K562 (cell line): ENCODE data around the gene SLC39A7. TPM values are rescaled to one million over a fixed set of nuclear protein-coding genes. Genes with fewer than 3 reads are reported as not detected.

ENCODE experiments used
- ATF7 ChIP-seq: fragments of 450-650 bp; IDR thresholded peaks from 2 replicates; pipeline ENCODE4 v1.7.1; 2014; ENCODE audit warnings: mild to moderate bottlenecking, moderate library complexity
- CAMTA2 ChIP-seq: fragments of 250-450 bp; sonication (Bioruptor Pico); conservative IDR thresholded peaks from 2 replicates; pipeline ENCODE4 v1.5.1; 2022
- CHAMP1 ChIP-seq: fragments of 450-650 bp; IDR thresholded peaks from 2 replicates; pipeline ENCODE4 v1.6.1; 2016; ENCODE audit warnings: mild to moderate bottlenecking
- DEAF1 ChIP-seq: fragments of 450-650 bp; formaldehyde crosslinking; IDR thresholded peaks from 2 replicates; pipeline ENCODE4 v1.4.0; 2020; ENCODE audit warnings: mild to moderate bottlenecking, moderate library complexity
- ELF4 ChIP-seq: fragments of 450-650 bp; formaldehyde crosslinking; IDR thresholded peaks from 2 replicates; pipeline ENCODE4 v1.4.0; 2022; ENCODE audit warnings: missing genetic modification characterization
- FIP1L1 ChIP-seq: fragments of 200-400 bp; formaldehyde crosslinking; IDR thresholded peaks from 2 replicates; pipeline ENCODE4 v1.6.1; 2018; ENCODE audit warnings: mild to moderate bottlenecking, low read depth, low read length; ENCODE audit not compliant: poor library complexity, severe bottlenecking
- FOXA1 ChIP-seq: fragments of 450-650 bp; IDR thresholded peaks from 2 replicates; pipeline ENCODE4 v1.6.1; 2016; ENCODE audit warnings: mild to moderate bottlenecking, borderline replicate concordance
- HEY1 ChIP-seq: fragments of 250-450 bp; sonication (Bioruptor Pico); IDR thresholded peaks from 2 replicates; pipeline ENCODE4 v1.5.0; 2020; ENCODE audit warnings: mild to moderate bottlenecking, moderate library complexity, borderline replicate concordance
- HNRNPH1 ChIP-seq: fragments of 200-400 bp; formaldehyde crosslinking; optimal IDR thresholded peaks from 2 replicates; pipeline ENCODE3; 2017; ENCODE audit warnings: low read depth, mild to moderate bottlenecking, low read length, moderate library complexity
- HNRNPK ChIP-seq: fragments of 200-400 bp; formaldehyde crosslinking; IDR thresholded peaks from one replicate; pipeline ENCODE4 v1.6.1; 2018; ENCODE audit warnings: mild to moderate bottlenecking, low read depth, low read length; ENCODE audit not compliant: poor library complexity, severe bottlenecking
- KAT8 ChIP-seq: fragments of 450-650 bp; IDR thresholded peaks from 2 replicates; pipeline ENCODE4 v1.6.1; 2016; ENCODE audit warnings: low read depth, mild to moderate bottlenecking
- MTA2 ChIP-seq: fragments of 450-650 bp; IDR thresholded peaks from 2 replicates; pipeline ENCODE4 v1.6.1; 2016; ENCODE audit warnings: low read depth
- POLR2A ChIP-seq: fragments of 450-650 bp; conservative IDR thresholded peaks from 2 replicates; pipeline ENCODE4 v1.6.1; 2016
- POLR2G ChIP-seq: fragments of 200-400 bp; formaldehyde crosslinking; IDR thresholded peaks from 2 replicates; pipeline ENCODE4 v1.6.1; 2017; ENCODE audit warnings: low read depth, mild to moderate bottlenecking, antibody characterized with exemption, low read length, moderate library complexity
- RB1 ChIP-seq: fragments of 450-650 bp; IDR thresholded peaks from 2 replicates; pipeline ENCODE4 v1.6.1; 2017; ENCODE audit warnings: low read depth, mild to moderate bottlenecking
- RBM17 ChIP-seq: fragments of 200-400 bp; formaldehyde crosslinking; IDR thresholded peaks from 2 replicates; pipeline ENCODE4 v1.6.1; 2017; ENCODE audit warnings: low read depth, mild to moderate bottlenecking, low read length, borderline replicate concordance
- RNF2 ChIP-seq: sonication (generic); IDR thresholded peaks from 2 replicates; pipeline ENCODE4 v1.6.1; 2016
- SIN3A ChIP-seq, 2 experiments: fragments of 150-350 bp in 1 of 2; IDR thresholded peaks; 2 replicates each; pipeline ENCODE4 v1.6.1; 2011 to 2016; ENCODE audit warnings: borderline replicate concordance in 2 of 2, low read depth in 2 of 2, low read length in 2 of 2, mild to moderate bottlenecking in 2 of 2, moderate library complexity in 2 of 2; ENCODE audit not compliant: control insufficient read depth in 1 of 2
- ZNF589 ChIP-seq: fragments of 200-800 bp; sonication (Bioruptor generic); IDR thresholded peaks from 2 replicates; pipeline ENCODE4 v1.6.1; 2016; ENCODE audit warnings: low read depth, missing genetic modification characterization, missing compliant biosample characterization
- polyA plus RNA-seq, 8 experiments: library from polyadenylated mRNA; depleted of rRNA in 4 of 8; stranded (reverse) in 5 of 8; unstranded in 3 of 8; fragments of >200 nt; fragmentation: Nextera tagmentation in 2 of 8; fragmentation: Illumina TruSeq in 1 of 8; extraction: Ambion mirVana in 2 of 8; extraction: Trizol in 1 of 8; gene quantifications; 2 replicates each; pipeline versions ENCODE4 v1.2.1 to v1.2.3, GENCODE V29; 2011 to 2014; ENCODE audit warnings: inconsistent platforms in 1 of 8, missing spikeins in 1 of 8
- total RNA-seq, 7 experiments: library from RNA; depleted of rRNA in 6 of 7; stranded (reverse); fragments of >200 nt in 6 of 7; fragmentation: Illumina TruSeq in 2 of 7; extraction: Trizol in 2 of 7; gene quantifications; 2 replicates each; pipeline versions ENCODE4 v1.2.1 to v1.2.3, GENCODE V29; 2011 to 2021; ENCODE audit warnings: low replicate concordance in 1 of 7
- TF ChIP-seq, protein P1 (sequence below): sonication (generic); formaldehyde crosslinking; IDR thresholded peaks from 2 replicates; pipeline ENCODE4 v1.8.0; 2022; ENCODE audit warnings: mild to moderate bottlenecking, missing genetic modification reagents

SLC39A7 gene
- total and polyA plus RNA-seq, 9 of the 15 experiments (the other 6 are each of a cell fraction or from before 2014, with no cell fraction given), result 21.7 to 169 (median 121) TPM

DNA sequence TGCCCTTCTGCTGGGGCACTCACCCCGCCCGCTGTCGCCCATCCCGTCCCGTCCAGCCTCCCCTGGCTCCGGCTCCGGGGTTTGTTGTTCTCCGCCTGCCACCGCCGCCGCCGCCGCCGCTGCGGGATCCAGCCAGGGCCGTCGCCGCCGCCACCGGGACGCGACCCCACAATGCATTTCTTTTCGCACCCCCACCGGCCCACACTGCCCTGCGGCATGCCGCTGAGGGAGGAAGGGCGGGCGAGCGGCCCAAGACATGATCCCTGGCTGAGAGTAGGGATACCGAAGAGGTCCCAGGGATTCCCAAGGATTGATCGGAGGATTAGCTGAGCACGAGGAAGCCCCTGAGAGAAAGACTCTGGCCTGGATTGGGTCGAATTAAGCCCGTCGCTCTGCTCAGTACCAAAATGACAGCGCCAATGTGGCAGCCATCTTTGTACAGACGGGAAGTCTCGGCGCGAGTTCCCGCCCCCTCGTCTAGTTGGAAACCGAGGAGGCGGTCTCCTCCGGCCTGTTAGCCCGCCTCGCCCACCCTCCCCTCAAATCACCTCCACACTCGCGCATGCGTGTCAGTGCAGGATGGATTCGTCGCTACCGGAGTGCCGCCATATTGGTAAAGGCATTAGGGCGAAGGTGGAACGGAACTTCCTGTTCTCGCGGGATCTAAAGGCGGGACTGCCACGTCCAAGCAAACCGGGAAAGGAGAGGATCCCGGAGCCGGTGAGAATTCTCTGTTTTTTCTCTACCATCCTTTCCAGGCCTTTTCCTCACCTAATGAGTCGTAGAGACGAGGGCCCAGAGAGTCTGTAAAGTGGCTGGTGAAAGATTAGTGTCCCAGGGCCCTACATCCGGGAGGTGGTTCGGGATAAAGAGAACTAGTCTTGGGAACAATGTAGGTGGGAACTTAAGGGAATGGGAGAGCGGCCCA is at the start of gene SLC39A7, which contains the start of gene RXRB (continued):
- TF ChIP-seq DEAF1 (CRISPR knock-in tag) (peak; percentile 43), ELF4 (CRISPR knock-in tag) (no peak), KAT8 (no peak), FOXA1 (no peak), ATF7 (peak; percentile 71), RNF2 (peak; percentile 82), CAMTA2 (CRISPR knock-in tag) (peak; percentile 88; the same call in 1 of the 2 replicates), FIP1L1 (peak; percentile 98), CHAMP1 (no peak), ZNF589 (CRISPR knock-in tag) (peak; percentile 86; the same call in 1 of the 2 replicates), POLR2G (peak; percentile 98), HNRNPH1 (no peak), MTA2 (no peak), RBM17 (no peak), POLR2A (peak; percentile 99), HNRNPK (peak; percentile 52), RB1 (peak; percentile 71), SIN3A (IDR thresholded peaks at IDR 0.05; ENCODE audit: borderline replicate concordance in 2 of 2, control insufficient read depth in 1 of 2, low read depth in 2 of 2, low read length in 2 of 2) (peak in 1 of 2 experiments; percentile 67; a peak in 1 of 4 replicates), HEY1 (CRISPR knock-in tag) (no peak)
- TF ChIP-seq, protein P1, sequence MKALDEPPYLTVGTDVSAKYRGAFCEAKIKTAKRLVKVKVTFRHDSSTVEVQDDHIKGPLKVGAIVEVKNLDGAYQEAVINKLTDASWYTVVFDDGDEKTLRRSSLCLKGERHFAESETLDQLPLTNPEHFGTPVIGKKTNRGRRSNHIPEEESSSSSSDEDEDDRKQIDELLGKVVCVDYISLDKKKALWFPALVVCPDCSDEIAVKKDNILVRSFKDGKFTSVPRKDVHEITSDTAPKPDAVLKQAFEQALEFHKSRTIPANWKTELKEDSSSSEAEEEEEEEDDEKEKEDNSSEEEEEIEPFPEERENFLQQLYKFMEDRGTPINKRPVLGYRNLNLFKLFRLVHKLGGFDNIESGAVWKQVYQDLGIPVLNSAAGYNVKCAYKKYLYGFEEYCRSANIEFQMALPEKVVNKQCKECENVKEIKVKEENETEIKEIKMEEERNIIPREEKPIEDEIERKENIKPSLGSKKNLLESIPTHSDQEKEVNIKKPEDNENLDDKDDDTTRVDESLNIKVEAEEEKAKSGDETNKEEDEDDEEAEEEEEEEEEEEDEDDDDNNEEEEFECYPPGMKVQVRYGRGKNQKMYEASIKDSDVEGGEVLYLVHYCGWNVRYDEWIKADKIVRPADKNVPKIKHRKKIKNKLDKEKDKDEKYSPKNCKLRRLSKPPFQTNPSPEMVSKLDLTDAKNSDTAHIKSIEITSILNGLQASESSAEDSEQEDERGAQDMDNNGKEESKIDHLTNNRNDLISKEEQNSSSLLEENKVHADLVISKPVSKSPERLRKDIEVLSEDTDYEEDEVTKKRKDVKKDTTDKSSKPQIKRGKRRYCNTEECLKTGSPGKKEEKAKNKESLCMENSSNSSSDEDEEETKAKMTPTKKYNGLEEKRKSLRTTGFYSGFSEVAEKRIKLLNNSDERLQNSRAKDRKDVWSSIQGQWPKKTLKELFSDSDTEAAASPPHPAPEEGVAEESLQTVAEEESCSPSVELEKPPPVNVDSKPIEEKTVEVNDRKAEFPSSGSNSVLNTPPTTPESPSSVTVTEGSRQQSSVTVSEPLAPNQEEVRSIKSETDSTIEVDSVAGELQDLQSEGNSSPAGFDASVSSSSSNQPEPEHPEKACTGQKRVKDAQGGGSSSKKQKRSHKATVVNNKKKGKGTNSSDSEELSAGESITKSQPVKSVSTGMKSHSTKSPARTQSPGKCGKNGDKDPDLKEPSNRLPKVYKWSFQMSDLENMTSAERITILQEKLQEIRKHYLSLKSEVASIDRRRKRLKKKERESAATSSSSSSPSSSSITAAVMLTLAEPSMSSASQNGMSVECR, result peak; percentile 93
